ENCODE results near the gene CALML3. TPM values are rescaled to one million over a fixed set of nuclear protein-coding genes. Genes with fewer than 3 reads are reported as not detected.

The CALML3 gene
- total RNA-seq, 1 experiment from 2014 or later = not detected

DNA sequence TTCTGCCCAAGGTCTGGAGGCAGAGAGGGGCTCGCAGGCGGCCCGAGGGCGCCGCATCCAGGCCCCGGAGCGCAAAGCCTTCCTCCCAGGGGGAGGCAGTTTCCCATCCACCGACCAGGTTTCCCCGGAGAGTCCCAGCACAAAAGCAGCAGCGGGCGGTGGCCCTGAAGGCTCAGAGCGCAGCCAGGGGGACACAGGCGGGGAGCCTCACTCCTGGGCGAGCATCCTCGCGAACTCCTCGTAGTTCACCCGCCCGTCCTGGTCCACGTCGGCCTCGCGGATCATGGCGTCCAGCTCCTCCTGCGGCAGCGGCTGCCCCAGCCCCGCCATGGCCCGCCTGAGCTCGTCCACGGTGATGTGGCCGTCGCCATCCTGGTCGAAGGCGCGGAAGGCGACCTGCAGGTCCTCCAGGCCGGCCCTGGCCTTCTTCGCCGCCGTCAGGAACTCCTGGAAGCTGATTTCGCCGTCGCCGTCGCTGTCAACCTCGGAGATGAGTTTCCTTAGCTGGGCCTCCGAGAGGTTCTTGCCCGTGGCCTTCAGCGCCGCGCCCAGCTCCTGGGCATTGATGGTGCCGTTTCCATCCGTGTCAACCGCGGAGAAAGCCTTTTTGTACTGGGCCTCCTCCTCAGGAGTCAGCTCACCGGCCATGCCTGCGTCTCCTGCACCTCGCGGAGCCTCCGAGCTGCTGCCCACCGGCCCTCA is 25.8 kb upstream of the CALML3 start:
- Histone ChIP-seq H3K27me3 (ENCODE audit: control insufficient read depth, insufficient read depth, low read length) (no peaks in the 10 kb centered on the region), H3K4me1 (ENCODE audit: control insufficient read depth, insufficient read depth, low read length) (no peaks in the 10 kb centered on the region), H3K4me3 (ENCODE audit: low read depth in 2 of 2, low read length in 2 of 2) (no peak overlapping the region), H3K27ac (ENCODE audit: low read length) (no peak overlapping the region), H3K9me3 (ENCODE audit: control insufficient read depth, insufficient read depth, low read depth, low read length) (no peaks in the 10 kb centered on the region), H3K36me3 (ENCODE audit: control insufficient read depth, insufficient read depth, low read length) (no peaks in the 10 kb centered on the region)
- no peak for DNase-seq (ENCODE audit: low read depth, low spot score)
- no TSS peak for BruUV-seq (replicated peaks)
- in situ Hi-C loops (cut with HindIII; ENCODE audit: low pct_unique_long_range_greater_than_20kb, low sequenced_read_pairs) = no loop called here
- intact Hi-C loops (cut with micrococcal nuclease; ENCODE audit: unreplicated experiment) = no loop called here
- no peak for TF ChIP-seq TCF7L2 (IDR thresholded peaks at IDR 0.05; ENCODE audit: low read depth, low read length)
- ChIA-PET CTCF (no interaction called here), POLR2A (no interaction called here)
- no peak for ATAC-seq

DNA sequence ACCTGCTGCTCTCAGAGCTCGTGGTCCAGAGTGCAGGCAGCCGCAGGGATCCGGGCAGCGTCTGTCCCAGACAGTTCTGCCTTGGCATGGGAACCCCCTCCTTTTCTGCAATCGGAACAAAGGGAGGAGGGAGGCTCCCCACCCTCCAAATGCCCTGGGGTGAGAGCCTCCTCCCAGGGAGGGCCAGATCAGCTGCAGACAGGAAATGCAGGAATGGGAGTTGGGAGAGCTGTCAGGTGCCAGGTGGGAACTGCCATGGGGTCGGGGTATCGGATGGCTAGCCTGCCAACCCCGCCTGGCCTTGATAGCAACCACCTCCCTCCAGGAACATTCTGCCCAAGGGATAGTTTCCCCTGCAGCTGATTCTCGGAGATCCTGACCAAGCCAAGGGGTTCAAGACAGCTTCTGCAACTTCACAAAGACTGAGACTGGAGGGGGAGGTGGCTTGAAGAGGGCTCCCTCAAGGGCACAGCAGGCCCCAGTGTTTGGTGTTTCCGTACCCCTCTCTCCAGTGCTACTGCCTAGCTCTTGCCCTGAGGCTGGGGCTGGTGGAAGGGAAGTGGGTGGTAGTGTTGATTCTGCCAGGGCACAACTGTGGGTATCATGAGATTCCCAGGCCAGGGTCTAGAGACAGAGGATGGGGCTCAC is 25.1 kb upstream of the CALML3 start, which contains the start of gene CALML5:
CALML5 (minus strand) TSS at position 78 of the 648 bp plus-strand sequence. CDS start 132 bp downstream, outside the sequence.
- DNase-seq (ENCODE audit: low read depth, low spot score) (no peak), ATAC-seq (no peak)
- H3K27ac ChIP-seq (ENCODE audit: low read length) = no peak within 1 kb of the TSS
- H3K36me3 ChIP-seq (ENCODE audit: control insufficient read depth, insufficient read depth, low read length) = no peaks in the 10 kb centered on the region
- CTCF ChIA-PET = no interaction called here
- no TSS peak for BruUV-seq (replicated peaks)
- TF ChIP-seq TCF7L2 (IDR thresholded peaks at IDR 0.05; ENCODE audit: low read depth, low read length) = no peak
- no peak for TF ChIP-seq POLR2AphosphoS5 (IDR thresholded peaks at IDR 0.05; ENCODE audit: low read depth, low read length)
- TF ChIP-seq, protein P1, sequence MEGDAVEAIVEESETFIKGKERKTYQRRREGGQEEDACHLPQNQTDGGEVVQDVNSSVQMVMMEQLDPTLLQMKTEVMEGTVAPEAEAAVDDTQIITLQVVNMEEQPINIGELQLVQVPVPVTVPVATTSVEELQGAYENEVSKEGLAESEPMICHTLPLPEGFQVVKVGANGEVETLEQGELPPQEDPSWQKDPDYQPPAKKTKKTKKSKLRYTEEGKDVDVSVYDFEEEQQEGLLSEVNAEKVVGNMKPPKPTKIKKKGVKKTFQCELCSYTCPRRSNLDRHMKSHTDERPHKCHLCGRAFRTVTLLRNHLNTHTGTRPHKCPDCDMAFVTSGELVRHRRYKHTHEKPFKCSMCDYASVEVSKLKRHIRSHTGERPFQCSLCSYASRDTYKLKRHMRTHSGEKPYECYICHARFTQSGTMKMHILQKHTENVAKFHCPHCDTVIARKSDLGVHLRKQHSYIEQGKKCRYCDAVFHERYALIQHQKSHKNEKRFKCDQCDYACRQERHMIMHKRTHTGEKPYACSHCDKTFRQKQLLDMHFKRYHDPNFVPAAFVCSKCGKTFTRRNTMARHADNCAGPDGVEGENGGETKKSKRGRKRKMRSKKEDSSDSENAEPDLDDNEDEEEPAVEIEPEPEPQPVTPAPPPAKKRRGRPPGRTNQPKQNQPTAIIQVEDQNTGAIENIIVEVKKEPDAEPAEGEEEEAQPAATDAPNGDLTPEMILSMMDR (IDR thresholded peaks at IDR 0.05) = no peak
- H3K9me3 ChIP-seq (ENCODE audit: control insufficient read depth, insufficient read depth, low read depth, low read length) = no peaks in the 10 kb centered on the region
- in situ Hi-C loops (cut with HindIII; ENCODE audit: low pct_unique_long_range_greater_than_20kb, low sequenced_read_pairs) = no loop called here
- H3K4me3 ChIP-seq (ENCODE audit: low read depth in 2 of 2, low read length in 2 of 2) = no peak within 1 kb of the TSS
- H3K4me1 ChIP-seq (ENCODE audit: control insufficient read depth, insufficient read depth, low read length) = no peaks in the 10 kb centered on the region
- no peaks in the 10 kb centered on the region for H3K27me3 ChIP-seq (ENCODE audit: control insufficient read depth, insufficient read depth, low read length)
- POLR2A ChIA-PET = no interaction called here
- intact Hi-C loops (cut with micrococcal nuclease; ENCODE audit: unreplicated experiment) = no loop called here

DNA sequence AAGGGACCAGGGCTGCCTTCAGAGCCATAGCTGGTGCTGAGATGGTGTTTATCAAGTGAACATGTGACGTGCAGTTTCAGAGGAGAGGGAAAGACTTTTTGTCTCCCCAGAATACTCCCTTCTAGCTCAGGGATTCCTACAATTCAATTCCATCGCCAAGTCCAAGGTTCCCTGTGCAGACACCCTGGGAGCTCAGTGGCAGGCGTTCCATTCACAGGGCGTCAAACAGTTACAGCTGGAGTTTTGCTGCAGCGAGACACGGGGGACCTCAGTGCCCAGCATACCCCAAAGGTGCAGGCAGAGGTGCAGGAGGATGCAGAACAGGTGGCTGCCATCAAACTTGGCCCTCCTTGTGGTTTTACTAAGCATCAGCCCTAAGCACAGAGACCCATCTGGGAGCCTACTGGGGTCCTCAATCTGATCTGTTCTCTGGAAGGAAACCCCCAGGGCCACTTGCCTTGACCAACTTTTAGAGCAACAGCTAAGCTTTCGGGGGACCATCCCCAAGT is 24.5 kb upstream of the CALML3 start:
- Histone ChIP-seq H3K4me3 (ENCODE audit: low read depth in 2 of 2, low read length in 2 of 2) (no peak overlapping the region), H3K27me3 (ENCODE audit: control insufficient read depth, insufficient read depth, low read length) (no peaks in the 10 kb centered on the region), H3K4me1 (ENCODE audit: control insufficient read depth, insufficient read depth, low read length) (no peaks in the 10 kb centered on the region), H3K36me3 (ENCODE audit: control insufficient read depth, insufficient read depth, low read length) (no peaks in the 10 kb centered on the region), H3K9me3 (ENCODE audit: control insufficient read depth, insufficient read depth, low read depth, low read length) (no peaks in the 10 kb centered on the region), H3K27ac (ENCODE audit: low read length) (no peak overlapping the region)
- TF ChIP-seq, protein P1 (IDR thresholded peaks at IDR 0.05) = no peak
- no peak for TF ChIP-seq POLR2AphosphoS5 (IDR thresholded peaks at IDR 0.05; ENCODE audit: low read depth, low read length)
- no peak for TF ChIP-seq SIN3A (IDR thresholded peaks at IDR 0.05; ENCODE audit: borderline replicate concordance, insufficient read depth, low read depth, low read length)
- TF ChIP-seq REST (IDR thresholded peaks at IDR 0.05; ENCODE audit: insufficient read depth in 1 of 2, low read depth in 2 of 2, low read length in 1 of 2) = no peak
- no peak for TF ChIP-seq TCF7L2 (IDR thresholded peaks at IDR 0.05; ENCODE audit: low read depth, low read length)
- BruUV-seq (replicated peaks) = no TSS peak
- ATAC-seq = no peak
- ChIA-PET POLR2A (no interaction called here), CTCF (interaction anchor here (1.1 kb wide), 1 partner anchor 128 kb away, joined by 3 read pairs; no protein-coding TSS in a partner anchor)
- in situ Hi-C loops (cut with HindIII; ENCODE audit: low pct_unique_long_range_greater_than_20kb, low sequenced_read_pairs) = no loop called here
- intact Hi-C loops (cut with micrococcal nuclease; ENCODE audit: unreplicated experiment) = no loop called here
- no peak for DNase-seq (ENCODE audit: low read depth, low spot score)
